Thyroid gland (tissue), 4 donors: ENCODE data around the gene SLC9A1.

Experiments used
- CTCF ChIP-seq, 6 experiments: fragments of 200-600 bp in 3 of 6; fragments of 450-650 bp in 3 of 6; sonication (generic) in 3 of 6; IDR thresholded peaks; one replicate each; pipeline ENCODE4 v1.5.1; 2016 to 2019; ENCODE audit warnings: antibody characterized with exemption in 6 of 6, mild to moderate bottlenecking in 2 of 6, inconsistent platforms in 1 of 6, moderate library complexity in 1 of 6
- POLR2A ChIP-seq, 2 donors: fragments of 450-650 bp; IDR thresholded peaks; one replicate each; pipeline ENCODE4 v1.6.1; 2017; ENCODE audit warnings: antibody characterized with exemption in 2 of 2, mild to moderate bottlenecking in 2 of 2, moderate library complexity in 1 of 2

GRCh38 chr1:27098431-27099134 is 56.3 kb downstream of the SLC9A1 start:
- TF ChIP-seq CTCF (IDR thresholded peaks at IDR 0.05) = no peak
- no peak for TF ChIP-seq POLR2A (IDR thresholded peaks at IDR 0.05)
